ENCODE data around the gene SLBP. TPM values are rescaled to one million over a fixed set of nuclear protein-coding genes. Genes with fewer than 3 reads are reported as not detected.

The SLBP gene
- polyA plus RNA-seq, 10 donors, result 34.8 to 57.7 (median 38.8) TPM

DNA sequence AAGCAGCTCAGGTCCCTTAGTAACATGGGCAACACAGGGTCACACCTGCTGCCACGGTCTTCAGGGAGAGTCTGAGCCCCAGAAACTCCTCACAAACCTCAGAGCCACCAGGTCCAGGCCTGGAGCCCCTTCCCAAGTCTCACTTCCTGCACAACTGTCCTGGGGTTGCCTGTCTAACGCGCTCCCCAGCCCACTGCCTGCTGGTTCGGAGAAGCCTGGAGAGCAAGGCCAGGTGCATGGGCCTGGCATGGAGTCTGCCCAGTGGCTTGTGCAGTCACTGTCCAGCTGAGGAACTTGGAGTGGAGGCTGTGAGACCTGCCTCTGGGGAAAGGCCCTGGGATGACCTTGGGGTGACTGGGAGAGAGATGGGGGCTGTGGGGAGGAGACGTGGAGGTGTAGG lies 56.0 kb downstream of the SLBP start:
- no peak for DNase-seq

DNA sequence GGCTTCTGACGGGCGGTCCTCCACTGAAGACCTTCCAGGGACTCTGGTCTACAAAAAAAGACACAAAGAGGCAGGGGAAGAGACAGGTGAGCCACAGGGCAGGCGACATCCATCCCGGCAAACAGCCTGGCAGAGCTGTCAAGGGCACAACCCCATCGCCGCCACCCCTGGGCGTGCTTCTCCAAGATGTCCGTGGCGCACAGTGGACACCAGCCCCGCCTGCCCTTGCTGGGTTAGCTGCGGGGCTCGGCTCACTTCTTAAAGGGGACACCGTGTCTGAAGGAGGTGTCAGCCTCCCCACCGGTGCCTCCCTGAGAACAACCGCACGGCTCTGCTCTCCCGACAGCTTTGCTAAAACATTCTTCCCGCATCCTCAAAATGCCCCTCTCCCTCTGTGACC lies 56.4 kb downstream of the SLBP start:
- no peak for DNase-seq

DNA sequence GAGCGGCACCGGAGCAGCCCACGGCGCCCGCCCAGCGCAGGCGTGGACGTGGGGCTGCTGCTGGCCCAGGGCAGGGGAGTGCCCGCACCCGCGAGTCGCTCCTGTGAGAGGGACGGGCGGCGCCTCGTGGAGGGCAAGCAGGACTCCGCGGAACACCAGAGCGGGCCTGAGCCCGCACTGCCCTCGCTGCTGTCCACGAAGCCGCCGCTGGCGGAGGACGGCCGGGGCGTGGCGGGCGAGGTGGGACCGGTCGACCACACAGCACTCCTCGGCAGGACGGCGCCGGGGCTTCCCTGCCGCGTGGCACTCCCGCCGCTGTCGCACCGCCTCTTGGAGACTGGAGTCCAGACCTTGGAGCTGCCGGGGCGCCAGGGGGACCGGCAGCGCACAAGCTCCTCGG lies 57.0 kb downstream of the SLBP start:
- no peak for DNase-seq

DNA sequence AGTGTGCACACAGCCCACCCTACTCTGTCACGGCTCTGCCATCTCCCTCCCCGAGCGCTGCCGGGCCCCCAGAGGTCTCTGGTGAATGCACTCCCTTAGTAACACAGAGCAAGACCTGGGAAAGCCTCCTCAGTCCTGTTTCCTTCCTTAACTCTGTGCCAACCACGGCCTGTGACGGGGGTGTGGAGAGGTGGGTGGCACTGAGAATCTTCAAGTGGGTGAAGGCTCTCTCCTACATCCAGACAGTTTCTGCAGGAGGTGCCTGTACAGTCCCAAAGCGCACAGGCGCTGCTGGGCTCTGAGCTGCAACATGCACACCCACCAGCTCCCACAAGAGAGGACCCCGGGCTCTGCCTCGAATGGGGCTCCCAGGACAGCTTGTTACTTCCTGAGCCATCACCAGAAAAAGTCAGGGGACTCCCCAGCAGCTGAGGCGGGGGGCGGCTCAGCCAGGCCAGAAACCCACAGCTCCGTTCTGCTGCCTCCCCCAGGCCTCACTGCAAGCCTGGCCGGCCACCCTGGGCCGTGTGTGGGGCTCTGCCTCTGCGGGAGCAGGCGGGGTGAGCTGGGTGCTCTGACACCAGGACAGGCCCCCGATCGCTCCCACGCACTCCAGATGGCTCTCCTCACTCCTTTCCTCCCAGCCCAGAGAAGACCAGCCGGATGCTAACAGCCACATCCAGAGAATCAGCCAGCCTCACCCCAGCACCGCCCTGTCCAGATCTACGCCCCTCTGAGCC lies 57.7 kb downstream of the SLBP start:
- no peak for DNase-seq

DNA sequence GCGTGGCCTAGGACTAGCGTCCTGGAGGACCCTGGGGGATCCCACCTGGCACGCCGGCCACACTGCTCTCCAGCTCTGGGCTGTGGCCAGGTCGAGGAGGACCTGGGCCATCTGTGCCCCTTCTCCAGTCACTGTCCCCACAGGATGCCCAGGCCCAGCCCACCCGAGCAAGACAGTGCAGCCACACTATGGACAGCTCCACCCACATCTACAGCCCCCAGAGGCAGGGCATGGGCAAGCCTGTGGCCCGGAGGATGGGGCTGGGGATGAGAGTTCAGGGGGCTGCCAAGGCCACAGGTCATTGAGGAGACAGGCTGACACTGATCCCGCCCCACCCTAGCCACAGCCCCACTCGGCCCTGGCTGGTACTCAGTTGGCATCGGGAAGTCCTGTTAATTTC lies 58.3 kb downstream of the SLBP start:
- DNase-seq, result no peak

DNA sequence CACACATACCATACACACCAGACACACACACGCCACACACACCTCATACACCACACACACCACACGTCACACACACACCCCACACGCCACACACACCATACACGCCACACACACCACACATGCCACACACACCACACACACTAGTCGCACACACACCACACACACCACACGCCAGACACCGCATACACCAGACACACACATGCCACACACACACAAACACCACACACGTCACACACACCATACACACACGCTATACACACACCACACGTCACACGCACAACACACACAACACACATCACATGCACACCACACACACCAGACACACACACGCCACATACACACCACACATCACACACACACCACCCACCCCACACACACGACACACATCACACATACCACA lies 60.0 kb downstream of the SLBP start:
- no peak for DNase-seq

DNA sequence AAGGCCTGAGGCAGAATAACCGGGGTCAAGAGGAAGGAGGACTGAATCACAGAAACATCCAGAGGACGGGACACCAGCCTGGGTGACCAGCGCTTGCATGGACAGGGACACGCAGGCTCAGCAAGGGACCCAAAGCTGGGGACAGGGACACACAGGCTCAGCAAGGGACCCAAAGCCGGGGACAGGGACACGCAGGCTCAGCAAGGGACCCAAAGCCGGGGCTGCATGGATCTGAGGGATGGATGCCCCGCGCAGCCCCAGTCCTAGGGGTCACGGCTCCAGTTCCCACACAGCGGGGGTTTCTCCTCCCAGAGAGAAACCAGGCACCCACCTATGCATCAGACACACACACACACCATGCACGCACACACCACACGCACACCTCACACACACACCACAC lies 60.5 kb downstream of the SLBP start:
- DNase-seq, result no peak

DNA sequence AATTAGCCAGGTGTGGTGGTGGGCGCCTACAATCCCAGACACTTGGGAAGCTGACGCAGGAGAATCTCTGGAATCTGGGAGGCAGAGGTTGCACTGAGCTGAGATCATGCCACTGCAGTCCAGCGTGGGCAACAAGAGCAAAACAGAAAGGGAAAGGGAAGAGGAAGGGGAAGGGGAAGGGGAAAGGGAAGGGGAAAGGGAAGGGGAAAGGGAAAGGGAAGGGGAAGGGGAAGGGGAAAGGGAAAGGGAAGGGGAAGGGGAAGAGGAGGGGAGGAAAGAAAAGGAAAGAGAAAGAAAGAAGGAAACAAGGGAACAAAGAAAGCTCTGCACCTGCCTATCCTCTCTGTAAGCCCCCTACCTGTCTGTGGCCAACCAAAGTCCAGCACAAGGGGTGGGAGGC lies 63.2 kb downstream of the SLBP start:
- no peak for DNase-seq

DNA sequence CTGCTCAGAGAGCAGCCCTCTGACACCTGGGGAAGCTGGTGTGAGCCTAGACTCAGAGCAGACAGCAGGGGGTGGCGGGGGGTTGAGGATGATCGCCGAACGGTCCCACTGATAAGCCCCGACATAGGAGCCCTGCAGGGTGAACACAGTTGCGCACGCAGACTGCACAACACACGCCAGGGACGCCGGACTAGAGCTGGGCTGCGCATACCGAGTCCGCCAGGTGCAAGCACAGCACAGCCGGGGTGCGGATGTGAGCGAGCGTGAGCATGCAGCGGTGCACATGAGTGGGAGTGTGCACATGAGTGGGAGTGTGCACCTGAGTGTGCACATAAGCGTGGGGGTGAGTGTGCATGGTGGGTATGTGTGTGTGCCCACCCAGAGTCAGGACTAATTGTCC lies 64.7 kb downstream of the SLBP start:
- no peak for DNase-seq

DNA sequence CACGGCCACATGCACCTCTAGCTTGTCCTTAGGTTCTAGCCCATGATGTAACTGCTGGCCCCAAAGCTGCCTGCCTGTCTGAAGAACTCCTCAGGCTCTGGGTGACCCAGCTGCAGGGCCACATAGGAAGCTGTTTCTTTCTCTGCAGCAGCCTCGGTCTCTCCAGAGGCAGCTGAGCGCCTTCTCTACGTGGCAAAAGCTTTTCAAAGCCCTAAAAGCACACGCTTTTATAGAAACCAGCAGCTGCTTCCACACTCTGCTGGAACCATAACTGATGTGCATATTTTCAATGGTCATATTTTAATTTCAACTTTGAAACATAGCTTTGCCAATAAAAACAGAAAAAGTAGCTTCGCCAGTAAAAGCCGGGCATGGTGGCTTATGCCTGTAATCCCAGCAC lies 65.4 kb downstream of the SLBP start:
- peak in 2 of 3 donors; percentile 11 to 52 for DNase-seq

DNA sequence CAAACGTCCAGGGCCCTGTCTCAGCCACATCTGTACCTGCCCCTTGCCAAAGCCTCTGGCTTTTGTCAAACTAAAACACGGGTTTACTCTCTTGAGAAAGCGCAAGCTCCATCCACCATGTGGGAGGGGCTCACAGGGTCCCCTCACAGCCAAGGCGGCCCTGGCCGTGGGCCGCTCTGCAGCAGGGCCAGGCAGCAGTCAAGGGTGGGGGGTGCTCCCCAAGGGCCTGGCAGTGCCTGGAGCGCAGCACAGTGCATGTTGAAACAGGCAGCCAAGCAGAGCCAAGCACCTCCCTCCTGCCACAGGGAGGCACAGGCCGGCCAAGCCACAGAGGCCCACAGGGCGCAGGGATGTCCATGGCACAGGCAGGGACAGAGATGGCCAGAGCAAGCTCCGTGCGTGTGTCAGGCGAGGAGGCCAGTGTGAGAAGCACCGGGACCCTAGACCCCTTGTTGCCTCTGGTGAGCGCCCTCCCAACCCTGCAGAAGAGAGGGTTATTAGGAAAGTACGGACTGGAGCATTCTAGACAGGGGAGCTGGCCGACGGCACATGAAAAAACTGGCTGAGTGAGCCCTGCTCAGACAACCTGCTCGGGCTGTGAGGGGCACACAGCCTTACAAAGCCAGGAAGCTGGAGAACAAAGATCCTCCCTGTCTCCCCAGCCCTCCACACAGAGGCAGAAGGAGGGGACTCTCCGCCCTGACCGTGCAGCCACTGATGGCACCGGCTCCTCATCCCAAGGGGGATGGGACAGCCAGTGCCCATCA lies 67.0 kb downstream of the SLBP start:
- DNase-seq, result peak in 2 of 3 donors; percentile 13 to 73

DNA sequence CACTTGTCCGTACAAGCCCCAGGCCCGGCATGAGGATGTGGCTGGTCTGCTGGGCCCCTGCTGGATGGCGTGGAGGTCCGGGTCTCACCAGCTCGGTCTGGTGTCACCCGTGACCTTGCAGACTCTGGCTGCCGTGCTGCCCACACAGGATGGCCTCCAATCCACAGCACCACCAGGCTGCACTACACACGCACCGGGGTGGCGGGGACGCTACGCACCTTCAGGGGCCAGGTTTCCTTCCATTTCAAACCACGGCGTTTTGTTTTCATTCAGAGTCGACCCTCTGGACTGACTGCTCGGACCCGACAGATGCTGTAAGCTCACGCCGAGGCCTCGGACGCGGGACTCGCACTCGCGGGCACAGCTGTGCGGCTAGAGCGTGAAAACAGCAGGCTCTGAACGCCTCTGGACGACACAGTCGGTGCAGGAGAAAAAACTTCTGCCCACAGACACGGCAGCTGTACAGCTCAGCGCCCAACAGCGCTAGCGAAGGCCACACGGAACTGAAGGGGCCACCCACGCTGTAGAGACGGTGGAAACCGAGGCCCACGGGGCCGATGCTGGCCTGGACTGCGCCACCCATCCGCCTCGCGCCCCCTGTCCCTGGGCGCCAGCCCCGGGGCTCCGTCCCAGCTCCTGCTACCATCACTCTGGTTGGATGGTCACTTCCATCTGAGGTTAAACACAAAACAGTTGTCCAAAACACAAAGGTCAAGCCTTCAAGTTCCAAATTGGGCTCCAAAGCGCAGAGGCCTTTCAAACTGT lies 68.0 kb downstream of the SLBP start:
- DNase-seq, result no peak

Other genes with a start within 250 kb of the SLBP start
- gene FAM53A, start 28.0 kb downstream of the SLBP start, polyA plus RNA-seq (ENCODE audit: insufficient read length in 10 of 10), result 1 to 10 TPM in 9 of 10 donors, under 1 TPM in 1; 0.92 to 1.6 (median 1.2) TPM
- 10 to 100 TPM; 14.6 to 27.8 (median 22.0) TPM for gene TMEM129, start 9.0 kb upstream of the SLBP start, polyA plus RNA-seq (ENCODE audit: insufficient read length in 10 of 10)
- gene TACC3, start 9.2 kb upstream of the SLBP start, polyA plus RNA-seq (ENCODE audit: insufficient read length in 10 of 10), result 10 to 100 TPM; 17.2 to 39.8 (median 26.8) TPM
- gene FGFR3, start 81.0 kb upstream of the SLBP start, polyA plus RNA-seq (ENCODE audit: insufficient read length in 10 of 10), result 10 to 100 TPM in 2 of 10 donors, 1 to 10 TPM in 4, under 1 TPM in 4; 0.56 to 15.4 (median 1.2) TPM
- 10 to 100 TPM; 12.1 to 16.3 (median 14.7) TPM for gene LETM1, start 143.8 kb upstream of the SLBP start, polyA plus RNA-seq (ENCODE audit: insufficient read length in 10 of 10)
- gene NSD2, start 159.1 kb upstream of the SLBP start, polyA plus RNA-seq (ENCODE audit: insufficient read length in 10 of 10), result 10 to 100 TPM; 37.1 to 61.6 (median 49.4) TPM

Measured in muscle of back (tissue), 11 donors.